Kidney (tissue), 14 donors: ENCODE data around the gene BET1L. TPM values are rescaled to one million over a fixed set of nuclear protein-coding genes. Genes with fewer than 3 reads are reported as not detected.

Experiments
- DNase-seq, 5 donors: peaks; one replicate each; pipeline ENCODE4 v3.0.0-alpha.2; 2013 to 2020
- FAIRE-seq: peaks from 2 replicates; lab custom pipeline; 2012; peaks lifted over from hg19 to GRCh38; lab: Jason Lieb, UNC
- H3K27ac ChIP-seq, 2 donors: one replicate each; pipeline ENCODE4 v1.7.0; 2013; ENCODE audit warnings: low read depth in 2 of 2, low read length in 2 of 2, inconsistent platforms in 1 of 2
- H3K27me3 ChIP-seq: one replicate; pipeline ENCODE4 v1.7.1; 2013; ENCODE audit warnings: low read length, inconsistent platforms; ENCODE audit not compliant: control insufficient read depth, insufficient read depth
- H3K36me3 ChIP-seq, 3 donors: one replicate each; pipeline versions ENCODE4 v1.7.0 to v1.7.1; 2013; ENCODE audit warnings: low read length in 3 of 3, control low read depth in 1 of 3, inconsistent platforms in 1 of 3; ENCODE audit not compliant: insufficient read depth in 3 of 3, control insufficient read depth in 2 of 3
- H3K4me1 ChIP-seq, 3 donors: one replicate each; pipeline versions ENCODE4 v1.7.0 to v1.7.1; 2013; ENCODE audit warnings: low read length in 3 of 3, inconsistent platforms in 1 of 3, low read depth in 1 of 3; ENCODE audit not compliant: control insufficient read depth in 2 of 3, insufficient read depth in 2 of 3
- H3K4me3 ChIP-seq, 3 donors: one replicate each; pipeline versions ENCODE4 v1.7.0 to v1.8.1; 2013; ENCODE audit warnings: low read length in 3 of 3, control low read depth in 1 of 3, inconsistent platforms in 1 of 3
- H3K9ac ChIP-seq, 3 donors: one replicate each; pipeline versions ENCODE4 v1.7.0 to v1.7.1; 2013; ENCODE audit warnings: low read length in 3 of 3, control low read depth in 1 of 3, inconsistent platforms in 1 of 3
- H3K9me3 ChIP-seq, 3 donors: one replicate each; pipeline versions ENCODE4 v1.7.0 to v1.7.1; 2013; ENCODE audit warnings: low read length in 3 of 3, control low read depth in 1 of 3, inconsistent platforms in 1 of 3; ENCODE audit not compliant: control insufficient read depth in 2 of 3, insufficient read depth in 1 of 3
- CTCF ChIP-seq: IDR thresholded peaks from 3 replicates; pipeline ENCODE4 v1.5.1; 2012; ENCODE audit warnings: mild to moderate bottlenecking, moderate library complexity, borderline replicate concordance; ENCODE audit not compliant: insufficient read depth; ENCODE audit errors: extremely low read depth
- intact Hi-C: fragments of 100-400 bp; cut with DNase I; formaldehyde crosslinking; loops from one replicate; pipeline ENCODE4 v1.11.1; 2022
- polyA plus RNA-seq: library from polyadenylated mRNA; stranded (reverse); fragments of 350-450 nt; fragmentation: Illumina TruSeq; extraction: RNeasy Lipid Tissue Mini Kit (QIAGEN cat#74804); gene quantifications from one replicate; pipeline ENCODE4 v1.2.3, GENCODE V29; 2014; ENCODE audit warnings: low read depth, low replicate concordance; ENCODE audit not compliant: insufficient read depth
- total RNA-seq: library from RNA; stranded (reverse); fragmentation: NEBNext Ultra II Directional; extraction: Animal tissue kit (Norgen Biotek cat#: 25700); gene quantifications from one replicate; pipeline ENCODE4 v1.2.1, GENCODE V29; 2021
- donor health status: control.
- donor health status: control.
- donor health status: control.
- donor health status: control.
- donor health status: control.
- donor health status: DM: yes; HTN: yes; CAD: no.
- donor health status: Normal renal cell carcinoma (clear cell type).

BET1L gene
- total and polyA plus RNA-seq, 2 donors from 2014 or later = 43.9 to 56.5 TPM

- Histone ChIP-seq H3K27ac (no peak overlapping the region), H3K9ac (no peak overlapping the region), H3K27me3 (no peaks in the 10 kb centered on the region), H3K9me3 (no peaks in the 10 kb centered on the region), H3K36me3 (peaks cover 3 to 11% (median 9%) of the 10 kb centered on the region in 3 donors), H3K4me3 (no peak overlapping the region), H3K4me1 (no peaks in the 10 kb centered on the region)
- intact Hi-C loops = no loop called here
- TF ChIP-seq CTCF = no peak
- FAIRE-seq = no peak
- peak in 1 of 5 donors; percentile 14 for DNase-seq
Observed at GRCh38 chr11:223884-224283, 16.7 kb upstream of the BET1L start.

GRCh38 chr11:223026-223789 is 16.0 kb upstream of the BET1L start:
- no peak overlapping the region for H3K27ac ChIP-seq
- FAIRE-seq = no peak
- intact Hi-C loops = no loop called here
- H3K9me3 ChIP-seq = no peaks in the 10 kb centered on the region
- no peaks in the 10 kb centered on the region for H3K27me3 ChIP-seq
- no peak overlapping the region for H3K4me3 ChIP-seq
- no peak overlapping the region for H3K9ac ChIP-seq
- peaks cover 3 to 13% (median 12%) of the 10 kb centered on the region in 3 donors for H3K36me3 ChIP-seq
- no peak for TF ChIP-seq CTCF
- peak in 1 of 5 donors; percentile 45 for DNase-seq
- no peaks in the 10 kb centered on the region for H3K4me1 ChIP-seq

GRCh38 chr11:221998-222789 is 15.0 kb upstream of the BET1L start:
- Histone ChIP-seq H3K4me3 (no peak overlapping the region), H3K4me1 (no peaks in the 10 kb centered on the region), H3K9me3 (no peaks in the 10 kb centered on the region), H3K36me3 (peaks cover 3 to 13% (median 11%) of the 10 kb centered on the region in 3 donors), H3K9ac (no peak overlapping the region), H3K27me3 (no peaks in the 10 kb centered on the region), H3K27ac (no peak overlapping the region)
- no peak for TF ChIP-seq CTCF
- DNase-seq (peak in 1 of 5 donors; percentile 62), FAIRE-seq (no peak)
- intact Hi-C loops = no loop called here
